AG09319 (cell line): ENCODE results near the gene TSPEAR.

Experiments used
- DNase-seq: peaks from one replicate; pipeline ENCODE4 v3.0.0-alpha.2; 2010; ENCODE audit warnings: low read depth; ENCODE audit errors: extremely low read depth
- CTCF ChIP-seq: IDR thresholded peaks from 2 replicates; pipeline ENCODE4 v1.5.1; 2011; ENCODE audit warnings: low read depth, mild to moderate bottlenecking, inconsistent platforms, low read length, moderate library complexity

TSPEAR gene

GRCh38 chr21:44531606-44532564 is 179.5 kb downstream of the TSPEAR start:
- TF ChIP-seq CTCF = no peak
- no peak for DNase-seq

GRCh38 chr21:44530903-44531605 is 180.3 kb downstream of the TSPEAR start:
- DNase-seq = no peak
- no peak for TF ChIP-seq CTCF

- no peak for DNase-seq
- no peak for TF ChIP-seq CTCF
Measured at GRCh38 chr21:44530221-44530902, 181.0 kb downstream of the TSPEAR start.

- no peak for DNase-seq
- no peak for TF ChIP-seq CTCF
Measured at GRCh38 chr21:44529503-44530125, 181.8 kb downstream of the TSPEAR start.

GRCh38 chr21:44529011-44529421 is 182.4 kb downstream of the TSPEAR start:
- no peak for TF ChIP-seq CTCF

GRCh38 chr21:44528634-44528995 is 182.8 kb downstream of the TSPEAR start:
- no peak for DNase-seq
- no peak for TF ChIP-seq CTCF

More at GRCh38 chr21:44529011-44529421, 182.4 kb downstream of the TSPEAR start:
- no peak for DNase-seq
